ENCODE data around the gene PPP2R2C. TPM values are rescaled to one million over a fixed set of nuclear protein-coding genes. Genes with fewer than 3 reads are reported as not detected.

The PPP2R2C gene
- total and polyA plus RNA-seq, 2 experiments from 2014 or later, result 1.3 to 9.2 TPM

DNA sequence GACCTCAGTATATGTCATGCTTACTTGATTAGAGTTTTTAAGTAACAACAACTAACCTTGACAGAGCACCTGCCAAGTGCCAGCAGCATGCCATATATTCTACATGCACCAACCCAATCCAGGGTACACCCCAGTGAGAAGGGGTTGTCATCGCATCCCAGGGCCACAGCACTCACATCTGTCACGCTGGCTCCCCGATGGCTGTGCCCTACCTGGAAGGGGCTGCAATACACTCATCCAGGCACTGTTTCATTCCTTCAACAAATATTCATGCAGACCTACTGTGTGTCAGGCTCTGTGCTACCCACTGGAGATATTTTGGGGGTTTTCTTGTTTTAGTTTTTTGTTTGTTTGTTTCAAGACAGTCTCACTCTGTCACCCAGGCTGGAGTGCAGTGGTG is 49.5 kb downstream of the PPP2R2C start (continued):
- TF ChIP-seq, protein P1, sequence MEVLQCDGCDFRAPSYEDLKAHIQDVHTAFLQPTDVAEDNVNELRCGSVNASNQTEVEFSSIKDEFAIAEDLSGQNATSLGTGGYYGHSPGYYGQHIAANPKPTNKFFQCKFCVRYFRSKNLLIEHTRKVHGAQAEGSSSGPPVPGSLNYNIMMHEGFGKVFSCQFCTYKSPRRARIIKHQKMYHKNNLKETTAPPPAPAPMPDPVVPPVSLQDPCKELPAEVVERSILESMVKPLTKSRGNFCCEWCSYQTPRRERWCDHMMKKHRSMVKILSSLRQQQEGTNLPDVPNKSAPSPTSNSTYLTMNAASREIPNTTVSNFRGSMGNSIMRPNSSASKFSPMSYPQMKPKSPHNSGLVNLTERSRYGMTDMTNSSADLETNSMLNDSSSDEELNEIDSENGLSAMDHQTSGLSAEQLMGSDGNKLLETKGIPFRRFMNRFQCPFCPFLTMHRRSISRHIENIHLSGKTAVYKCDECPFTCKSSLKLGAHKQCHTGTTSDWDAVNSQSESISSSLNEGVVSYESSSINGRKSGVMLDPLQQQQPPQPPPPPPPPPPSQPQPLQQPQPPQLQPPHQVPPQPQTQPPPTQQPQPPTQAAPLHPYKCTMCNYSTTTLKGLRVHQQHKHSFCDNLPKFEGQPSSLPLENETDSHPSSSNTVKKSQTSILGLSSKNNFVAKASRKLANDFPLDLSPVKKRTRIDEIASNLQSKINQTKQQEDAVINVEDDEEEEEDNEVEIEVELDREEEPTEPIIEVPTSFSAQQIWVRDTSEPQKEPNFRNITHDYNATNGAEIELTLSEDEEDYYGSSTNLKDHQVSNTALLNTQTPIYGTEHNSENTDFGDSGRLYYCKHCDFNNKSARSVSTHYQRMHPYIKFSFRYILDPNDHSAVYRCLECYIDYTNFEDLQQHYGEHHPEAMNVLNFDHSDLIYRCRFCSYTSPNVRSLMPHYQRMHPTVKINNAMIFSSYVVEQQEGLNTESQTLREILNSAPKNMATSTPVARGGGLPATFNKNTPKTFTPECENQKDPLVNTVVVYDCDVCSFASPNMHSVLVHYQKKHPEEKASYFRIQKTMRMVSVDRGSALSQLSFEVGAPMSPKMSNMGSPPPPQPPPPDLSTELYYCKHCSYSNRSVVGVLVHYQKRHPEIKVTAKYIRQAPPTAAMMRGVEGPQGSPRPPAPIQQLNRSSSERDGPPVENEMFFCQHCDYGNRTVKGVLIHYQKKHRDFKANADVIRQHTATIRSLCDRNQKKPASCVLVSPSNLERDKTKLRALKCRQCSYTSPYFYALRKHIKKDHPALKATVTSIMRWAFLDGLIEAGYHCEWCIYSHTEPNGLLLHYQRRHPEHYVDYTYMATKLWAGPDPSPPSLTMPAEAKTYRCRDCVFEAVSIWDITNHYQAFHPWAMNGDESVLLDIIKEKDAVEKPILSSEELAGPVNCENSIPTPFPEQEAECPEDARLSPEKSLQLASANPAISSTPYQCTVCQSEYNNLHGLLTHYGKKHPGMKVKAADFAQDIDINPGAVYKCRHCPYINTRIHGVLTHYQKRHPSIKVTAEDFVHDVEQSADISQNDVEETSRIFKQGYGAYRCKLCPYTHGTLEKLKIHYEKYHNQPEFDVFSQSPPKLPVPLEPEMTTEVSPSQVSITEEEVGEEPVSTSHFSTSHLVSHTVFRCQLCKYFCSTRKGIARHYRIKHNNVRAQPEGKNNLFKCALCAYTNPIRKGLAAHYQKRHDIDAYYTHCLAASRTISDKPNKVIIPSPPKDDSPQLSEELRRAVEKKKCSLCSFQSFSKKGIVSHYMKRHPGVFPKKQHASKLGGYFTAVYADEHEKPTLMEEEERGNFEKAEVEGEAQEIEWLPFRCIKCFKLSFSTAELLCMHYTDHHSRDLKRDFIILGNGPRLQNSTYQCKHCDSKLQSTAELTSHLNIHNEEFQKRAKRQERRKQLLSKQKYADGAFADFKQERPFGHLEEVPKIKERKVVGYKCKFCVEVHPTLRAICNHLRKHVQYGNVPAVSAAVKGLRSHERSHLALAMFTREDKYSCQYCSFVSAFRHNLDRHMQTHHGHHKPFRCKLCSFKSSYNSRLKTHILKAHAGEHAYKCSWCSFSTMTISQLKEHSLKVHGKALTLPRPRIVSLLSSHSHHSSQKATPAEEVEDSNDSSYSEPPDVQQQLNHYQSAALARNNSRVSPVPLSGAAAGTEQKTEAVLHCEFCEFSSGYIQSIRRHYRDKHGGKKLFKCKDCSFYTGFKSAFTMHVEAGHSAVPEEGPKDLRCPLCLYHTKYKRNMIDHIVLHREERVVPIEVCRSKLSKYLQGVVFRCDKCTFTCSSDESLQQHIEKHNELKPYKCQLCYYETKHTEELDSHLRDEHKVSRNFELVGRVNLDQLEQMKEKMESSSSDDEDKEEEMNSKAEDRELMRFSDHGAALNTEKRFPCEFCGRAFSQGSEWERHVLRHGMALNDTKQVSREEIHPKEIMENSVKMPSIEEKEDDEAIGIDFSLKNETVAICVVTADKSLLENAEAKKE (CRISPR knock-in tag; IDR thresholded peaks at IDR 0.05), result no peak
- no peak for TF ChIP-seq JUNB (IDR thresholded peaks at IDR 0.05; ENCODE audit: unreplicated experiment)
- no peak for TF ChIP-seq POLR2AphosphoS5 (IDR thresholded peaks at IDR 0.05; ENCODE audit: low read depth)
- TF ChIP-seq, protein P2, sequence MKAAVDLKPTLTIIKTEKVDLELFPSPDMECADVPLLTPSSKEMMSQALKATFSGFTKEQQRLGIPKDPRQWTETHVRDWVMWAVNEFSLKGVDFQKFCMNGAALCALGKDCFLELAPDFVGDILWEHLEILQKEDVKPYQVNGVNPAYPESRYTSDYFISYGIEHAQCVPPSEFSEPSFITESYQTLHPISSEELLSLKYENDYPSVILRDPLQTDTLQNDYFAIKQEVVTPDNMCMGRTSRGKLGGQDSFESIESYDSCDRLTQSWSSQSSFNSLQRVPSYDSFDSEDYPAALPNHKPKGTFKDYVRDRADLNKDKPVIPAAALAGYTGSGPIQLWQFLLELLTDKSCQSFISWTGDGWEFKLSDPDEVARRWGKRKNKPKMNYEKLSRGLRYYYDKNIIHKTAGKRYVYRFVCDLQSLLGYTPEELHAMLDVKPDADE (IDR thresholded peaks at IDR 0.05), result no peak

DNA sequence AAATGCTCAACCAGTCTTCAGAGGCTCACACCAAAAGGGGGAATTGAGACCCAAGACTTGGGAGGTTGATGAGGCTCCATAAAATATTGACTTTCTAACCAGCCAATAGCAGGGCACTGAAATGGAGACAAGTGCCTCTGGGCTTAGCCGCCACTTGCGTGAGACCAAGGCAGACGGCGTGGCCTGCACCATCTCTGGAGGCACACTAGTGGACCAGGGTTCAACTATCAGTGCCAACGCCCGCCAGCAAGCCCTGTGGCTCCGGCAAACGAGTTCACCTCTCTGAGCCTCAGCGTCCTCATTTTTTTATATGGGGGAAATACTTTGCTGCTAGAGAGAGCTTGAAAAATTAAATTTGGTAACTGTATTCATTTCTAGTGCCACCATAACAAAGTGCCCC is 50.3 kb downstream of the PPP2R2C start:
- no peaks in the 10 kb centered on the region for H3K36me3 ChIP-seq (ENCODE audit: insufficient read depth)
- no peak overlapping the region for H3K4me3 ChIP-seq
- H3K9me2 ChIP-seq (ENCODE audit: insufficient read depth), result 0 out of 2 replicates have a peak, but pooled peaks cover 9% of the 10 kb centered on the region
- H3K4me2 ChIP-seq, result no peak overlapping the region
- no peaks in the 10 kb centered on the region for H3K27me3 ChIP-seq (ENCODE audit: insufficient read depth)
- ATAC-seq (no peak), DNase-seq (ENCODE audit: low spot score) (no peak)
- H3K9me3 Mint-ChIP-seq, result no peaks in the 10 kb centered on the region; the same call in 2 of the 3 replicates
- H2AFZ ChIP-seq, result no peak overlapping the region
- no peaks in the 10 kb centered on the region for H3K4me1 Mint-ChIP-seq
- H3K4me1 ChIP-seq (ENCODE audit: insufficient read depth), result no peaks in the 10 kb centered on the region
- H3K27ac ChIP-seq (ENCODE audit: low read depth), result no peak overlapping the region
- no peaks in the 10 kb centered on the region for H4K20me1 ChIP-seq (replicated peaks; ENCODE audit: insufficient read depth)
- peaks cover 5% of the 10 kb centered on the region for H3K27me3 Mint-ChIP-seq (ENCODE audit: insufficient read depth, low read depth, poor library complexity)
- no peaks in the 10 kb centered on the region for H3K36me3 Mint-ChIP-seq (ENCODE audit: low read depth)
- TF ChIP-seq NANOG (IDR thresholded peaks at IDR 0.05; ENCODE audit: borderline replicate concordance), result no peak
- TF ChIP-seq ZNF114 (CRISPR knock-in tag; IDR thresholded peaks at IDR 0.05), result no peak
- no peak for TF ChIP-seq POLR2AphosphoS5 (IDR thresholded peaks at IDR 0.05; ENCODE audit: low read depth)
- TF ChIP-seq, protein P2 (IDR thresholded peaks at IDR 0.05), result no peak
- TF ChIP-seq, protein P3, sequence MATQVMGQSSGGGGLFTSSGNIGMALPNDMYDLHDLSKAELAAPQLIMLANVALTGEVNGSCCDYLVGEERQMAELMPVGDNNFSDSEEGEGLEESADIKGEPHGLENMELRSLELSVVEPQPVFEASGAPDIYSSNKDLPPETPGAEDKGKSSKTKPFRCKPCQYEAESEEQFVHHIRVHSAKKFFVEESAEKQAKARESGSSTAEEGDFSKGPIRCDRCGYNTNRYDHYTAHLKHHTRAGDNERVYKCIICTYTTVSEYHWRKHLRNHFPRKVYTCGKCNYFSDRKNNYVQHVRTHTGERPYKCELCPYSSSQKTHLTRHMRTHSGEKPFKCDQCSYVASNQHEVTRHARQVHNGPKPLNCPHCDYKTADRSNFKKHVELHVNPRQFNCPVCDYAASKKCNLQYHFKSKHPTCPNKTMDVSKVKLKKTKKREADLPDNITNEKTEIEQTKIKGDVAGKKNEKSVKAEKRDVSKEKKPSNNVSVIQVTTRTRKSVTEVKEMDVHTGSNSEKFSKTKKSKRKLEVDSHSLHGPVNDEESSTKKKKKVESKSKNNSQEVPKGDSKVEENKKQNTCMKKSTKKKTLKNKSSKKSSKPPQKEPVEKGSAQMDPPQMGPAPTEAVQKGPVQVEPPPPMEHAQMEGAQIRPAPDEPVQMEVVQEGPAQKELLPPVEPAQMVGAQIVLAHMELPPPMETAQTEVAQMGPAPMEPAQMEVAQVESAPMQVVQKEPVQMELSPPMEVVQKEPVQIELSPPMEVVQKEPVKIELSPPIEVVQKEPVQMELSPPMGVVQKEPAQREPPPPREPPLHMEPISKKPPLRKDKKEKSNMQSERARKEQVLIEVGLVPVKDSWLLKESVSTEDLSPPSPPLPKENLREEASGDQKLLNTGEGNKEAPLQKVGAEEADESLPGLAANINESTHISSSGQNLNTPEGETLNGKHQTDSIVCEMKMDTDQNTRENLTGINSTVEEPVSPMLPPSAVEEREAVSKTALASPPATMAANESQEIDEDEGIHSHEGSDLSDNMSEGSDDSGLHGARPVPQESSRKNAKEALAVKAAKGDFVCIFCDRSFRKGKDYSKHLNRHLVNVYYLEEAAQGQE (IDR thresholded peaks at IDR 0.05; ENCODE audit: unreplicated experiment), result no peak
- TF ChIP-seq, protein P4, sequence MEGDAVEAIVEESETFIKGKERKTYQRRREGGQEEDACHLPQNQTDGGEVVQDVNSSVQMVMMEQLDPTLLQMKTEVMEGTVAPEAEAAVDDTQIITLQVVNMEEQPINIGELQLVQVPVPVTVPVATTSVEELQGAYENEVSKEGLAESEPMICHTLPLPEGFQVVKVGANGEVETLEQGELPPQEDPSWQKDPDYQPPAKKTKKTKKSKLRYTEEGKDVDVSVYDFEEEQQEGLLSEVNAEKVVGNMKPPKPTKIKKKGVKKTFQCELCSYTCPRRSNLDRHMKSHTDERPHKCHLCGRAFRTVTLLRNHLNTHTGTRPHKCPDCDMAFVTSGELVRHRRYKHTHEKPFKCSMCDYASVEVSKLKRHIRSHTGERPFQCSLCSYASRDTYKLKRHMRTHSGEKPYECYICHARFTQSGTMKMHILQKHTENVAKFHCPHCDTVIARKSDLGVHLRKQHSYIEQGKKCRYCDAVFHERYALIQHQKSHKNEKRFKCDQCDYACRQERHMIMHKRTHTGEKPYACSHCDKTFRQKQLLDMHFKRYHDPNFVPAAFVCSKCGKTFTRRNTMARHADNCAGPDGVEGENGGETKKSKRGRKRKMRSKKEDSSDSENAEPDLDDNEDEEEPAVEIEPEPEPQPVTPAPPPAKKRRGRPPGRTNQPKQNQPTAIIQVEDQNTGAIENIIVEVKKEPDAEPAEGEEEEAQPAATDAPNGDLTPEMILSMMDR (conservative IDR thresholded peaks at IDR 0.05; ENCODE audit: low read depth in 2 of 2), result no peak
- TF ChIP-seq STAT1 (IDR thresholded peaks at IDR 0.05; ENCODE audit: unreplicated experiment), result no peak
- TF ChIP-seq CREB1 (CRISPR knock-in tag; IDR thresholded peaks at IDR 0.05; ENCODE audit: low read depth), result no peak
- TF ChIP-seq JUNB (IDR thresholded peaks at IDR 0.05; ENCODE audit: unreplicated experiment), result no peak
- no peak for TF ChIP-seq EZH2phosphoT487 (IDR thresholded peaks at IDR 0.05; ENCODE audit: unreplicated experiment)
- H3K4me3 Mint-ChIP-seq, result no peak overlapping the region
- H3F3A ChIP-seq (replicated peaks; ENCODE audit: low read depth), result no peaks in the 10 kb centered on the region
- no peak overlapping the region for H3K27ac Mint-ChIP-seq
- no peaks in the 10 kb centered on the region for H3K79me2 ChIP-seq (replicated peaks; ENCODE audit: insufficient read depth)

Data from GM23338 (cell line).